BE2C (cell line): ENCODE measurements around the gene PIK3CB.
"Not testable (repeated sequence)": the region's sequence is repeated elsewhere in the genome, so short reads cannot be mapped to it uniquely, and the experiment has no call there.

Source experiments
- DNase-seq: peaks from one replicate; pipeline ENCODE4 v3.0.0-alpha.2; 2020
- H3K27me3 ChIP-seq: fragments of 250-450 bp; sonication (Bioruptor Pico); 2 replicates; pipeline ENCODE4 v1.5.1; 2020; ENCODE audit warnings: mild to moderate bottlenecking
- H3K36me3 ChIP-seq: fragments of 250-450 bp; sonication (Bioruptor Pico); 2 replicates; pipeline ENCODE4 v1.5.1; 2020; ENCODE audit warnings: mild to moderate bottlenecking
- H3K4me1 ChIP-seq: fragments of 250-450 bp; sonication (Bioruptor Pico); 2 replicates; pipeline ENCODE4 v1.5.1; 2020
- H3K4me3 ChIP-seq: 2 replicates; pipeline ENCODE4 v1.5.1; 2011; ENCODE audit warnings: low read depth, low read length
- H3K9me3 ChIP-seq: fragments of 250-450 bp; sonication (Bioruptor Pico); 2 replicates; pipeline ENCODE4 v1.5.1; 2020
- TF ChIP-seq, protein P1 (sequence below): IDR thresholded peaks from 2 replicates; pipeline ENCODE4 v1.5.1; 2012; ENCODE audit warnings: mild to moderate bottlenecking, low read depth, low read length

PIK3CB gene

DNA sequence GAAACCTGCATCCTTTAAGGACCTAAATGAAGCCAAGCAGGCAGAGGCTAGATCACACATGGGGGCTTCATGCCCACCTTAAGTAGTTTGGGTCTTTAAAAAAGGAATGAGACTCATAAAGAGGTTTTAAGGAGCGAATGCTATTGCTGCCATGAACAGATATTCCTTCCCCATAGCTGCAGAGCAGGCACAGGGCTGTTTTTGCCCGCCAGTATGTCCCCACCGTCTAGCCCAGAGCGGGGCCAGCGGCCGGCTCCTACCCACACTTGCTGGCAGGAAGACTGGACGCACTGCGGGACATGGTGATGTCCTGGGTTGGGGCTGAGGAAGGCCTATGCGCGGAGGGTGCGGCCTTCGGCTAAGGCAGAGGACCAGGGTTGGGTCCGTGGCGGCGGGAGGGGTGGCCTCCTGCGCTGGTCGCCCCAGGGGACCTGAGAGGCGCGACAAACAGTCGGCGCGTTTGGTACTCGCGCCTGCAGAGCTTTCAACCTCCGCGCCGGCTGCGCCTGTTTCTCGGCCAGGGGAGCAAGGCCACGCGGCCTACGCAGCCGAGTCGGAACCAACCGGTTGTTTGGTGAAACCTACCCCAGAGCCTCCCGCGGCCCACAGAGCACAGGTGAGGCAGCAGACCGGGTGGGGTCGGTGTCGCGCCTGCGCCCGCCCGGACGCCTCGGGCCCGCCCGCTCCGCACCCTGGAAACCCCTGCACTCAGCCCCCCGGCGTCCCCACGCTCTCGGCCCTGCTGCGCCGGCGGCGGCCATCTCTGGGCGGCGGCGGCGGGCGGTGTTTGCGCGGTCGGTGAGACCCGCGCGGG lies 226.2 kb downstream of the PIK3CB start, which contains the start of gene FAIM:
FAIM (plus strand) TSS at position 450 of the 814 bp plus-strand sequence. CDS start 10,956 bp downstream, outside the sequence.
- H3K9me3 ChIP-seq: no peaks in the 10 kb centered on the region
- no peaks in the 10 kb centered on the region for H3K4me1 ChIP-seq
- H3K27me3 ChIP-seq: no peaks in the 10 kb centered on the region
- DNase-seq: peak; percentile 84
- no peaks in the 10 kb centered on the region for H3K36me3 ChIP-seq
- H3K4me3 ChIP-seq: peak within 1 kb of the TSS; percentile 85
- TF ChIP-seq, protein P1, sequence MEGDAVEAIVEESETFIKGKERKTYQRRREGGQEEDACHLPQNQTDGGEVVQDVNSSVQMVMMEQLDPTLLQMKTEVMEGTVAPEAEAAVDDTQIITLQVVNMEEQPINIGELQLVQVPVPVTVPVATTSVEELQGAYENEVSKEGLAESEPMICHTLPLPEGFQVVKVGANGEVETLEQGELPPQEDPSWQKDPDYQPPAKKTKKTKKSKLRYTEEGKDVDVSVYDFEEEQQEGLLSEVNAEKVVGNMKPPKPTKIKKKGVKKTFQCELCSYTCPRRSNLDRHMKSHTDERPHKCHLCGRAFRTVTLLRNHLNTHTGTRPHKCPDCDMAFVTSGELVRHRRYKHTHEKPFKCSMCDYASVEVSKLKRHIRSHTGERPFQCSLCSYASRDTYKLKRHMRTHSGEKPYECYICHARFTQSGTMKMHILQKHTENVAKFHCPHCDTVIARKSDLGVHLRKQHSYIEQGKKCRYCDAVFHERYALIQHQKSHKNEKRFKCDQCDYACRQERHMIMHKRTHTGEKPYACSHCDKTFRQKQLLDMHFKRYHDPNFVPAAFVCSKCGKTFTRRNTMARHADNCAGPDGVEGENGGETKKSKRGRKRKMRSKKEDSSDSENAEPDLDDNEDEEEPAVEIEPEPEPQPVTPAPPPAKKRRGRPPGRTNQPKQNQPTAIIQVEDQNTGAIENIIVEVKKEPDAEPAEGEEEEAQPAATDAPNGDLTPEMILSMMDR: no peak

DNA sequence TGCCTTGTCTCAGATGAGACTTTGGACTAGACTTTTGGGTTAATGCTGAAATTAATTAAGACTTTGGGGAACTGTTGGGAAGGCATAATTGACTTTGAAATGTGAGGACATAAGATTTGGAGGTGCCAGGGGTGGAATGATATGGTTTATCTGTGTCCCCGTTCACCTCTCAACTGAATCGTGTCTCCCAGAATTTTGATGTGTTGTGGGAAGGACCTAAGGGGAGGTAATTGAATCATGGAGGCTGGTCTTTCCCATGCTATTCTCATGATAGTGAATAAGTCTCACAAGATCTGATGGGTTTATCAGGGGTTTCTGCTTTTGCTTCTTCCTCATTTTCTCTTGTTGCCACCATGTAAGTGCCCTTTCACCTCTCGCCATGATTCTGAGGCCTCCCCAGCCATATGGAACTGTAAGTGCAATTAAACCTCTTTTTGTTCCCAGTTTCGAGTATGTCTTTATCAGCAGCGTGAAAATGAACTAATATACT lies 230.6 kb downstream of the PIK3CB start:
- DNase-seq, H3K4me1 ChIP-seq: not testable (repeated sequence)

More for the DNA sequence above, 230.6 kb downstream of the PIK3CB start:
- not testable (repeated sequence) for H3K4me3 ChIP-seq, H3K9me3 ChIP-seq, H3K36me3 ChIP-seq, H3K27me3 ChIP-seq
